Activated CD8-positive, alpha-beta T cell treated with anti-CD3 and anti-CD28 coated beads for 36 hours (primary cell): ENCODE data around the gene LARGE1. TPM values are rescaled to one million over a fixed set of nuclear protein-coding genes. Genes with fewer than 3 reads are reported as not detected.

ENCODE experiments used
- ATAC-seq: fragments of 200-7000 bp; cut with Tn5 transposase; one replicate; pipeline ENCODE4 v1.10.0; 2021; ENCODE audit warnings: mild to moderate bottlenecking, moderate library complexity
- CTCF ChIA-PET: fragments of 350-600 bp; sonication (Branson Sonifier 250); formaldehyde crosslinking; loops from one replicate; lab custom pipeline; 2021; ENCODE audit warnings: antibody characterized with exemption; lab: Charles Lee
- POLR2A ChIA-PET: fragments of 350-600 bp; sonication (Branson Sonifier 250); formaldehyde crosslinking; loops from one replicate; lab custom pipeline; 2021; ENCODE audit warnings: antibody characterized with exemption; lab: Charles Lee
- DNase-seq: peaks from one replicate; pipeline ENCODE4 v3.0.0-alpha.2; 2020
- H3K27ac Mint-ChIP-seq: one replicate; pipeline ENCODE4 v1.8.0; 2021; ENCODE audit warnings: mild to moderate bottlenecking, mixed read lengths
- H3K27me3 Mint-ChIP-seq: one replicate; pipeline ENCODE4 v1.8.0; 2021; ENCODE audit warnings: mixed read lengths
- H3K36me3 Mint-ChIP-seq: one replicate; pipeline ENCODE4 v1.8.0; 2021; ENCODE audit warnings: low read depth, mixed read lengths
- H3K4me1 Mint-ChIP-seq: one replicate; pipeline ENCODE4 v1.8.0; 2021; ENCODE audit warnings: low read depth, mixed read lengths
- H3K4me3 Mint-ChIP-seq: one replicate; pipeline ENCODE4 v1.8.0; 2021; ENCODE audit warnings: mild to moderate bottlenecking, moderate library complexity, mixed read lengths
- H3K9me3 Mint-ChIP-seq: one replicate; pipeline ENCODE4 v1.8.0; 2021; ENCODE audit warnings: mixed read lengths
- intact Hi-C: fragments of 100-400 bp; cut with micrococcal nuclease; formaldehyde crosslinking; loops from one replicate; pipeline ENCODE4 v1.10.0; 2022
- total RNA-seq, 2 experiments: library from RNA; stranded (reverse); gene quantifications; one replicate each; pipeline ENCODE4 v1.2.3, GENCODE V29; 2021
- TF ChIP-seq, protein P1 (sequence below): fragments of 200-600 bp; IDR thresholded peaks from one replicate; pipeline ENCODE4 v1.8.0; 2022; ENCODE audit warnings: antibody characterized with exemption, mild to moderate bottlenecking

LARGE1 gene
- total RNA-seq, 2 experiments from 2014 or later = 0.31 to 0.32 TPM

GRCh38 chr22:33726294-33726734 is 194.0 kb downstream of the LARGE1 start:
- Mint-ChIP-seq H3K36me3 (no peaks in the 10 kb centered on the region), H3K4me1 (no peaks in the 10 kb centered on the region), H3K4me3 (no peak overlapping the region), H3K9me3 (peaks cover 7% of the 10 kb centered on the region), H3K27me3 (no peaks in the 10 kb centered on the region), H3K27ac (no peak overlapping the region)
- TF ChIP-seq, protein P1, sequence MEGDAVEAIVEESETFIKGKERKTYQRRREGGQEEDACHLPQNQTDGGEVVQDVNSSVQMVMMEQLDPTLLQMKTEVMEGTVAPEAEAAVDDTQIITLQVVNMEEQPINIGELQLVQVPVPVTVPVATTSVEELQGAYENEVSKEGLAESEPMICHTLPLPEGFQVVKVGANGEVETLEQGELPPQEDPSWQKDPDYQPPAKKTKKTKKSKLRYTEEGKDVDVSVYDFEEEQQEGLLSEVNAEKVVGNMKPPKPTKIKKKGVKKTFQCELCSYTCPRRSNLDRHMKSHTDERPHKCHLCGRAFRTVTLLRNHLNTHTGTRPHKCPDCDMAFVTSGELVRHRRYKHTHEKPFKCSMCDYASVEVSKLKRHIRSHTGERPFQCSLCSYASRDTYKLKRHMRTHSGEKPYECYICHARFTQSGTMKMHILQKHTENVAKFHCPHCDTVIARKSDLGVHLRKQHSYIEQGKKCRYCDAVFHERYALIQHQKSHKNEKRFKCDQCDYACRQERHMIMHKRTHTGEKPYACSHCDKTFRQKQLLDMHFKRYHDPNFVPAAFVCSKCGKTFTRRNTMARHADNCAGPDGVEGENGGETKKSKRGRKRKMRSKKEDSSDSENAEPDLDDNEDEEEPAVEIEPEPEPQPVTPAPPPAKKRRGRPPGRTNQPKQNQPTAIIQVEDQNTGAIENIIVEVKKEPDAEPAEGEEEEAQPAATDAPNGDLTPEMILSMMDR = no peak
- ATAC-seq = no peak
- ChIA-PET CTCF (no interaction called here), POLR2A (no interaction called here)
- no peak for DNase-seq
- intact Hi-C loops = no loop called here

DNA sequence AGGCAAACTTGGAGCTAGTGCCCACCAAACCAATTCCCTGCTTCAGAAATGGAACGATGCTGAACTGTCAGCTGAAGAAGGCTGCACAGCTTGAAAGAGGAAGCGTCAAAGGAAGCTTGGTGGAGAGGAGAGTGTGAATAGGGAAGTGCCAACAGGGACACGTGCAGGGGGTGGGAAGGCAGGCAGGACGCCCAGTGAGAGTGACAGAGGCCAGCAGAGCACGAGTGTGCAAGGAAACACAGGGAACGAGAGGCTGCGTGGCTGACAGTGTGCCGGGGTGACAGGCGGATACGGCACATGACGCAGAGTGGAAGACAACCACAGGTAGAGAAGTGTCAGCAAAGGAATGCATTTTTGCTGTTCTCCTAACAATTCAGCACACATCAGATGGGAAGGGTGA is 196.4 kb downstream of the LARGE1 start:
- H3K27me3 Mint-ChIP-seq = no peaks in the 10 kb centered on the region
- no peak overlapping the region for H3K27ac Mint-ChIP-seq
- no peak for DNase-seq
- peaks cover 7% of the 10 kb centered on the region for H3K9me3 Mint-ChIP-seq
- intact Hi-C loops = no loop called here
- TF ChIP-seq, protein P1 = no peak
- no peaks in the 10 kb centered on the region for H3K36me3 Mint-ChIP-seq
- ChIA-PET POLR2A (no interaction called here), CTCF (no interaction called here)
- no peak overlapping the region for H3K4me3 Mint-ChIP-seq
- H3K4me1 Mint-ChIP-seq = no peaks in the 10 kb centered on the region
- ATAC-seq = no peak

- DNase-seq (no peak), ATAC-seq (no peak)
- H3K27me3 Mint-ChIP-seq = no peaks in the 10 kb centered on the region
- ChIA-PET POLR2A (interaction anchor here (1.0 kb wide), 1 partner anchor 10 kb away, joined by 3 read pairs; no protein-coding TSS in a partner anchor), CTCF (no interaction called here)
- peaks cover 7% of the 10 kb centered on the region for H3K9me3 Mint-ChIP-seq
- no peaks in the 10 kb centered on the region for H3K4me1 Mint-ChIP-seq
- TF ChIP-seq, protein P1 = no peak
- H3K36me3 Mint-ChIP-seq = no peaks in the 10 kb centered on the region
- intact Hi-C loops = no loop called here
- no peak overlapping the region for H3K4me3 Mint-ChIP-seq
- H3K27ac Mint-ChIP-seq = no peak overlapping the region
Observed at GRCh38 chr22:33722816-33723215, 197.5 kb downstream of the LARGE1 start.

DNA sequence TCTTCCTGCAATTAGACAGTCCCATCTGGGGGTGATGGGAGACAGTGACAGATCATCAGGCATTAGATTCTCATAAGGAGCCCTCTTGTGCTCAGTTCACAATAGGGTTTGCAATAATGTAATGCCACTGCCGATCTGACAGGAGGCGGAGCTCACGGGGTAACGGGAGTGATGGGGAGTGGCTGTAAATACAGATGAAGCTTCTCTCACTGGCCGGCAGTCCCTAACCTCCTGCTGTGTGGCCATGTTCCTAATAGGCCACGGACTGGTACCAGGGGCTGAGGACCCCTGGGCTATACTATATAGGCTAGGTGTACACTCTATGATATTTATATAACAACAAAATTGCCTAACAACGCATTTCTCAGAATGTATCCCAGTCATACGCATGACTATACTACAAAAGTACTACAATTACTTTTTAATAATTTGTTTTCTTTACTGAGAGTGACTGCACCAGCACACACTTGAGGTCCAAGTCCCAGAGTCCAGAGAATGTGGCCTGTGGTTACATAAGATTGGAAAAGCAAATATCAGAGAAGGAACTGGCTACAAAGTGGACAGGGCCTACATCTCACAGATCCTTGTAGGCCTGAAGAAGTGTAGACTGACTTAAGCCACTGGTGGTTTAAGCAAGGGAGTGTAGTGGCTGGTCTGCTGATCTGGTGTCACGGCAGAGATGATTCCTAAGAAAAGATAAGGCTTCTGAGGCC is 200.0 kb downstream of the LARGE1 start:
- no peak for ATAC-seq
- Mint-ChIP-seq H3K4me3 (no peak overlapping the region), H3K36me3 (no peaks in the 10 kb centered on the region), H3K4me1 (no peaks in the 10 kb centered on the region), H3K27ac (no peak overlapping the region), H3K27me3 (no peaks in the 10 kb centered on the region), H3K9me3 (peaks cover 9% of the 10 kb centered on the region)
- CTCF ChIA-PET = interaction anchor here (0.6 kb wide), 1 partner anchor 719 kb away, joined by 3 read pairs; no protein-coding TSS in a partner anchor
- no peak for DNase-seq
- POLR2A ChIA-PET = no interaction called here
- intact Hi-C loops = no loop called here
- TF ChIP-seq, protein P1 = no peak

DNA sequence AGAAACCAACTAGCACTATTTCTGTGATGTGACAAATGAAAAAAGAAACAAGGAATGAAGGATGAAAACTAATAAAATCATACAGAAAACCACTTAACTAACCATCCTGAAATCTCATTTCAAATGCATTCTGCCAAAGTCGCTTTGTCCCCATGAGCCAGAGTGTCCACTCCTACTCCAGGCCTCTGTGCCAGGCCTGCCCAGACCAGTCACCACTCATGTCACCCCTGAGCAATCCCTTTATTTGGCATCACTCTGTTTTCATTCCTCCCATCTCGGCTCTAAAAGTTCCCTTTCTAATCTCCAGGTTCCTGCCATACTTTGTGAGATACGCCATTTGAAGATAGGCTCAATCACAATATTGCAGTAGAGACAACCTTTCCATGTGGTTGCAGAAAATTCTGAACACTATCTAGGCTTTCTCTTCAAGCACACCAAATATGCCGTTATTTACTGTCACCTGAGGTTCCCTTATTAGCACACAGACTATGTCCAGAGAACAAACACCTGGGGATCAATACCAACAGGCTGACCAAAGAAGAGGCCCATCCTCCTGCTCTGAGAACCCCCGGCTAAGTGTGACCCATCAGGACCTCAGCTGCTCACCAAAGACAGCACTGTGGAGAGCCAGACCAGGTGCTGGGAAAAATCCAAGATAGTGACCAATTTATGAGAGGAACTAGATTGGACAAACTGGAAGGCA is 202.4 kb downstream of the LARGE1 start:
- no peak overlapping the region for H3K4me3 Mint-ChIP-seq
- TF ChIP-seq, protein P1 = no peak
- ChIA-PET POLR2A (no interaction called here), CTCF (no interaction called here)
- no peak overlapping the region for H3K27ac Mint-ChIP-seq
- ATAC-seq = no peak
- no peak for DNase-seq
- intact Hi-C loops = loop anchor here (10.0 kb wide), 1 partner anchor 57 kb away; no protein-coding TSS in a partner anchor
- H3K36me3 Mint-ChIP-seq = no peaks in the 10 kb centered on the region
- no peaks in the 10 kb centered on the region for H3K4me1 Mint-ChIP-seq
- H3K27me3 Mint-ChIP-seq = no peaks in the 10 kb centered on the region
- H3K9me3 Mint-ChIP-seq = peaks cover 13% of the 10 kb centered on the region
